K562 (cell line): ENCODE results near the gene CPT1C. TPM values are rescaled to one million over a fixed set of nuclear protein-coding genes. Genes with fewer than 3 reads are reported as not detected.

Experiments
- BHLHE40 ChIP-seq: IDR thresholded peaks from 2 replicates; pipeline ENCODE4 v1.6.1; 2011; ENCODE audit warnings: low read length, improper control_type of control experiment
- CBX3 ChIP-seq, 2 experiments: IDR thresholded peaks; 1 replicate in 1 of 2; 2 replicates in 1 of 2; pipeline ENCODE4 v1.6.1; 2012; ENCODE audit warnings: inconsistent platforms in 2 of 2, low read length in 2 of 2, borderline replicate concordance in 1 of 2, control low read depth in 1 of 2
- EGR1 ChIP-seq: fragments of 450-650 bp; conservative IDR thresholded peaks from 2 replicates; pipeline ENCODE4 v1.6.1; 2017; ENCODE audit warnings: mild to moderate bottlenecking
- EWSR1 ChIP-seq: fragments of 450-650 bp; IDR thresholded peaks from 2 replicates; pipeline ENCODE4 v1.6.1; 2018; ENCODE audit warnings: borderline replicate concordance, mild to moderate bottlenecking, low read depth, moderate library complexity; ENCODE audit not compliant: partially characterized antibody
- FOSL1 ChIP-seq: fragments of 200-800 bp; sonication (Bioruptor generic); conservative IDR thresholded peaks from 2 replicates; pipeline ENCODE4 v1.6.1; 2016; ENCODE audit warnings: missing genetic modification characterization, missing compliant biosample characterization
- FOXA3 ChIP-seq, 2 experiments: fragments of 450-650 bp in 1 of 2; sonication (generic) in 1 of 2; formaldehyde crosslinking; IDR thresholded peaks in 1 of 2; conservative IDR thresholded peaks in 1 of 2; 2 replicates each; pipeline versions ENCODE4 v1.4.0 to v1.8.0; 2020 to 2022; ENCODE audit warnings: mild to moderate bottlenecking in 2 of 2, missing genetic modification reagents in 1 of 2
- GABPB1 ChIP-seq: sonication (generic); formaldehyde crosslinking; IDR thresholded peaks from 2 replicates; pipeline ENCODE4 v1.8.0; 2022; ENCODE audit warnings: mild to moderate bottlenecking, missing genetic modification reagents
- HDAC8 ChIP-seq: fragments of 450-650 bp; IDR thresholded peaks from 2 replicates; pipeline ENCODE4 v1.6.1; 2016; ENCODE audit warnings: mild to moderate bottlenecking, missing genetic modification characterization, moderate library complexity, missing compliant biosample characterization
- JUND ChIP-seq, 2 experiments: IDR thresholded peaks; 2 replicates in 1 of 2; 3 replicates in 1 of 2; pipeline ENCODE4 v1.6.1; 2011; ENCODE audit warnings: borderline replicate concordance in 2 of 2, low read depth in 2 of 2, low read length in 2 of 2, improper control_type of control experiment in 1 of 2, missing biosample characterization in 1 of 2, missing genetic modification characterization in 1 of 2, missing genetic modification reagents in 1 of 2
- MXI1 ChIP-seq: IDR thresholded peaks from 2 replicates; pipeline ENCODE4 v1.6.1; 2011; ENCODE audit warnings: low read depth, mild to moderate bottlenecking, improper control_type of control experiment, low read length
- POLR2AphosphoS5 ChIP-seq: IDR thresholded peaks from 2 replicates; pipeline ENCODE4 v1.6.1; 2011; ENCODE audit warnings: mild to moderate bottlenecking, low read depth, low read length, moderate library complexity; ENCODE audit not compliant: control insufficient read depth, insufficient read depth
- PRPF4 ChIP-seq: fragments of 200-400 bp; formaldehyde crosslinking; IDR thresholded peaks from one replicate; pipeline ENCODE4 v1.6.1; 2017; ENCODE audit warnings: low read length, low read depth, mild to moderate bottlenecking; ENCODE audit not compliant: insufficient read depth, poor library complexity, severe bottlenecking
- RCOR1 ChIP-seq, 2 experiments: IDR thresholded peaks; 2 replicates each; pipeline ENCODE4 v1.6.1; 2012; ENCODE audit warnings: low read depth in 2 of 2, low read length in 2 of 2, borderline replicate concordance in 1 of 2, improper control_type of control experiment in 1 of 2
- SNRNP70 ChIP-seq: fragments of 200-400 bp; formaldehyde crosslinking; optimal IDR thresholded peaks from 2 replicates; pipeline ENCODE3; 2017; ENCODE audit warnings: low read depth, low read length
- TRIM24 ChIP-seq, 2 experiments: fragments of 450-650 bp; IDR thresholded peaks; 2 replicates each; pipeline ENCODE4 v1.6.1; 2016
- ZNF830 ChIP-seq: fragments of 250-450 bp; sonication (Bioruptor Pico); IDR thresholded peaks from 2 replicates; pipeline ENCODE4 v1.5.0; 2021; ENCODE audit warnings: mild to moderate bottlenecking
- polyA plus RNA-seq, 8 experiments: library from polyadenylated mRNA; depleted of rRNA in 4 of 8; stranded (reverse) in 5 of 8; unstranded in 3 of 8; fragments of >200 nt; fragmentation: Nextera tagmentation in 2 of 8; fragmentation: Illumina TruSeq in 1 of 8; extraction: Ambion mirVana in 2 of 8; extraction: Trizol in 1 of 8; gene quantifications; 2 replicates each; pipeline versions ENCODE4 v1.2.1 to v1.2.3, GENCODE V29; 2011 to 2014; ENCODE audit warnings: inconsistent platforms in 1 of 8, missing spikeins in 1 of 8
- total RNA-seq, 7 experiments: library from RNA; depleted of rRNA in 6 of 7; stranded (reverse); fragments of >200 nt in 6 of 7; fragmentation: Illumina TruSeq in 2 of 7; extraction: Trizol in 2 of 7; gene quantifications; 2 replicates each; pipeline versions ENCODE4 v1.2.1 to v1.2.3, GENCODE V29; 2011 to 2021; ENCODE audit warnings: low replicate concordance in 1 of 7
- TF ChIP-seq, protein P1 (sequence below): fragments of 250-450 bp; sonication (Bioruptor Pico); IDR thresholded peaks from 2 replicates; pipeline ENCODE4 v1.8.0; 2022; ENCODE audit warnings: inconsistent platforms, mild to moderate bottlenecking, moderate library complexity, borderline replicate concordance
- TF ChIP-seq, protein P2 (sequence below): sonication (generic); formaldehyde crosslinking; IDR thresholded peaks from 2 replicates; pipeline ENCODE4 v1.8.1; 2022; ENCODE audit warnings: missing genetic modification reagents
- TF ChIP-seq, protein P3 (sequence below): fragments of 450-650 bp; formaldehyde crosslinking; IDR thresholded peaks from 2 replicates; pipeline ENCODE4 v1.4.0; 2020; ENCODE audit warnings: mild to moderate bottlenecking, moderate library complexity

CPT1C gene
- total and polyA plus RNA-seq, 9 of the 15 experiments (the other 6 are each of a cell fraction or from before 2014, with no cell fraction given) = 1.9 to 12.3 (median 3.0) TPM

DNA sequence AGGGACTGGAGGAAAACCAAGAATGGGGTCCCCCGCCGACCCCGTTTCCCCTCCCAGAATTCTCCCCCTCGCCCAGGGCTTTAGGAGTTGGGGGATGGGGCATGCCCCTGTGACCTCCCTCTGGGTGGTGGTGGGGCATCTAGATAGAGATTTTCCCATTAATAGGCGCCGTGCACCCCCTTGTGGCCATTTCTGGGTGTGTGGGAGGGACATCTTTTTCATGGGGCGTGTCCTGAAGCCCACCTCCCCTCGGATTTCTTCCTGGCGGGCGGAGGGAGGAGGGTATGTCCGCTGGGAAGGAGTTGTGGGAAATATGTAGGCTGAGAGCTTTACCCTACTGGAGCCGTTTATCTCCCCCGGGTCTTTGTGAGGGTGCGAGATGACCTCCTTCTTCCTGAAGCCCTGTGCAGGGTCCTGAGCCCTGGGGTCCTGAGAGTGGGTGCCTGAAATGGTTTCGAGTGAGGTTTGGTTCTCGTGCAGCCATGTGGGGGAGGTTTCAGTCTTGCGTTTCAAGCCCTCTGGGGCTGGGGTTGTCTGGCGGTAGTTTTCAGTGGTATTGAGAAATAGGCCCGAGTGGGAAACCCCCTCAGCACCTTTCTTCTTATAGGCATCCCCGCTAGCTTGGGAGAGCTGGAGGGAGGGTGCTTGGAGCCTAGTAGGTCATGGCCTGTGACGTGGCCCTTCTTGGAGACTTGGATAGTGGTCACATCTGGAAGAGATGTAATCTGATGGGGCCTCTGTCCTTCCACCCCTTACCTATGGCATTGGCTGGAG, 12.8 kb upstream of the CPT1C start (continued):
- TF ChIP-seq FOXA3 (CRISPR knock-in tag; conservative IDR thresholded peaks at IDR 0.05 in 1 of 2, IDR thresholded peaks at IDR 0.05 in 1 of 2) = no peak
- peak; percentile 38; the same call in 1 of the 2 replicates for TF ChIP-seq EGR1
- TF ChIP-seq, protein P1, sequence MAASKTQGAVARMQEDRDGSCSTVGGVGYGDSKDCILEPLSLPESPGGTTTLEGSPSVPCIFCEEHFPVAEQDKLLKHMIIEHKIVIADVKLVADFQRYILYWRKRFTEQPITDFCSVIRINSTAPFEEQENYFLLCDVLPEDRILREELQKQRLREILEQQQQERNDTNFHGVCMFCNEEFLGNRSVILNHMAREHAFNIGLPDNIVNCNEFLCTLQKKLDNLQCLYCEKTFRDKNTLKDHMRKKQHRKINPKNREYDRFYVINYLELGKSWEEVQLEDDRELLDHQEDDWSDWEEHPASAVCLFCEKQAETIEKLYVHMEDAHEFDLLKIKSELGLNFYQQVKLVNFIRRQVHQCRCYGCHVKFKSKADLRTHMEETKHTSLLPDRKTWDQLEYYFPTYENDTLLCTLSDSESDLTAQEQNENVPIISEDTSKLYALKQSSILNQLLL (CRISPR knock-in tag) = no peak
- TF ChIP-seq BHLHE40 = no peak
- no peak for TF ChIP-seq ZNF830 (CRISPR knock-in tag)
- TF ChIP-seq TRIM24 (IDR thresholded peaks at IDR 0.05) = no peak
- TF ChIP-seq, protein P2, sequence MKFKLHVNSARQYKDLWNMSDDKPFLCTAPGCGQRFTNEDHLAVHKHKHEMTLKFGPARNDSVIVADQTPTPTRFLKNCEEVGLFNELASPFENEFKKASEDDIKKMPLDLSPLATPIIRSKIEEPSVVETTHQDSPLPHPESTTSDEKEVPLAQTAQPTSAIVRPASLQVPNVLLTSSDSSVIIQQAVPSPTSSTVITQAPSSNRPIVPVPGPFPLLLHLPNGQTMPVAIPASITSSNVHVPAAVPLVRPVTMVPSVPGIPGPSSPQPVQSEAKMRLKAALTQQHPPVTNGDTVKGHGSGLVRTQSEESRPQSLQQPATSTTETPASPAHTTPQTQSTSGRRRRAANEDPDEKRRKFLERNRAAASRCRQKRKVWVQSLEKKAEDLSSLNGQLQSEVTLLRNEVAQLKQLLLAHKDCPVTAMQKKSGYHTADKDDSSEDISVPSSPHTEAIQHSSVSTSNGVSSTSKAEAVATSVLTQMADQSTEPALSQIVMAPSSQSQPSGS (CRISPR knock-in tag) = no peak
- 0 out of 4 replicates have a peak, but pooled peaks of 1 of the 2 experiments have one; percentile 39 for TF ChIP-seq RCOR1 (IDR thresholded peaks at IDR 0.05; ENCODE audit: borderline replicate concordance in 1 of 2, low read depth in 2 of 2, low read length in 2 of 2)
- TF ChIP-seq FOSL1 (tag) = no peak
- TF ChIP-seq SNRNP70 = no peak
- no peak for TF ChIP-seq GABPB1 (CRISPR knock-in tag)
- TF ChIP-seq EWSR1 = no peak
- no peak for TF ChIP-seq HDAC8 (tag)
- TF ChIP-seq, protein P3, sequence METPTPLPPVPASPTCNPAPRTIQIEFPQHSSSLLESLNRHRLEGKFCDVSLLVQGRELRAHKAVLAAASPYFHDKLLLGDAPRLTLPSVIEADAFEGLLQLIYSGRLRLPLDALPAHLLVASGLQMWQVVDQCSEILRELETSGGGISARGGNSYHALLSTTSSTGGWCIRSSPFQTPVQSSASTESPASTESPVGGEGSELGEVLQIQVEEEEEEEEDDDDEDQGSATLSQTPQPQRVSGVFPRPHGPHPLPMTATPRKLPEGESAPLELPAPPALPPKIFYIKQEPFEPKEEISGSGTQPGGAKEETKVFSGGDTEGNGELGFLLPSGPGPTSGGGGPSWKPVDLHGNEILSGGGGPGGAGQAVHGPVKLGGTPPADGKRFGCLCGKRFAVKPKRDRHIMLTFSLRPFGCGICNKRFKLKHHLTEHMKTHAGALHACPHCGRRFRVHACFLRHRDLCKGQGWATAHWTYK = no peak
- TF ChIP-seq JUND (IDR thresholded peaks at IDR 0.05; ENCODE audit: borderline replicate concordance, low read depth, low read length) = 0 out of 2 replicates have a peak, but pooled peaks have one; percentile 6
- no peak; the same call in 2 of the 3 replicates for TF ChIP-seq JUND (tag; IDR thresholded peaks at IDR 0.05; ENCODE audit: borderline replicate concordance, low read depth, low read length)
- no peak for TF ChIP-seq CBX3 (IDR thresholded peaks at IDR 0.05; ENCODE audit: borderline replicate concordance in 1 of 2, low read length in 2 of 2)
- peak; percentile 12; the same call in 1 of the 2 replicates for TF ChIP-seq POLR2AphosphoS5
- TF ChIP-seq MXI1 = no peak
- TF ChIP-seq PRPF4 = no peak
